Activated CD8-positive, alpha-beta memory T cell treated with anti-CD3 and anti-CD28 coated beads, Interleukin-2, amount 50 U/mL, for 24 hours (primary cell): ENCODE measurements around the gene ARHGAP5.

Experiments
- DNase-seq: peaks from one replicate; pipeline ENCODE4 v3.0.0-alpha.2; 2020; ENCODE audit errors: extremely low read depth

The ARHGAP5 gene, protein sequence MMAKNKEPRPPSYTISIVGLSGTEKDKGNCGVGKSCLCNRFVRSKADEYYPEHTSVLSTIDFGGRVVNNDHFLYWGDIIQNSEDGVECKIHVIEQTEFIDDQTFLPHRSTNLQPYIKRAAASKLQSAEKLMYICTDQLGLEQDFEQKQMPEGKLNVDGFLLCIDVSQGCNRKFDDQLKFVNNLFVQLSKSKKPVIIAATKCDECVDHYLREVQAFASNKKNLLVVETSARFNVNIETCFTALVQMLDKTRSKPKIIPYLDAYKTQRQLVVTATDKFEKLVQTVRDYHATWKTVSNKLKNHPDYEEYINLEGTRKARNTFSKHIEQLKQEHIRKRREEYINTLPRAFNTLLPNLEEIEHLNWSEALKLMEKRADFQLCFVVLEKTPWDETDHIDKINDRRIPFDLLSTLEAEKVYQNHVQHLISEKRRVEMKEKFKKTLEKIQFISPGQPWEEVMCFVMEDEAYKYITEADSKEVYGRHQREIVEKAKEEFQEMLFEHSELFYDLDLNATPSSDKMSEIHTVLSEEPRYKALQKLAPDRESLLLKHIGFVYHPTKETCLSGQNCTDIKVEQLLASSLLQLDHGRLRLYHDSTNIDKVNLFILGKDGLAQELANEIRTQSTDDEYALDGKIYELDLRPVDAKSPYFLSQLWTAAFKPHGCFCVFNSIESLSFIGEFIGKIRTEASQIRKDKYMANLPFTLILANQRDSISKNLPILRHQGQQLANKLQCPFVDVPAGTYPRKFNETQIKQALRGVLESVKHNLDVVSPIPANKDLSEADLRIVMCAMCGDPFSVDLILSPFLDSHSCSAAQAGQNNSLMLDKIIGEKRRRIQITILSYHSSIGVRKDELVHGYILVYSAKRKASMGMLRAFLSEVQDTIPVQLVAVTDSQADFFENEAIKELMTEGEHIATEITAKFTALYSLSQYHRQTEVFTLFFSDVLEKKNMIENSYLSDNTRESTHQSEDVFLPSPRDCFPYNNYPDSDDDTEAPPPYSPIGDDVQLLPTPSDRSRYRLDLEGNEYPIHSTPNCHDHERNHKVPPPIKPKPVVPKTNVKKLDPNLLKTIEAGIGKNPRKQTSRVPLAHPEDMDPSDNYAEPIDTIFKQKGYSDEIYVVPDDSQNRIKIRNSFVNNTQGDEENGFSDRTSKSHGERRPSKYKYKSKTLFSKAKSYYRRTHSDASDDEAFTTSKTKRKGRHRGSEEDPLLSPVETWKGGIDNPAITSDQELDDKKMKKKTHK (N-terminal part only)

GRCh38 chr14:32077081-32078022, at the start of gene ARHGAP5:
Gene ARHGAP5 (plus strand): TSS chr14:32077304. CDS start chr14:32090670, 13,366 bp downstream.
- DNase-seq, result peak; percentile 8

DNA sequence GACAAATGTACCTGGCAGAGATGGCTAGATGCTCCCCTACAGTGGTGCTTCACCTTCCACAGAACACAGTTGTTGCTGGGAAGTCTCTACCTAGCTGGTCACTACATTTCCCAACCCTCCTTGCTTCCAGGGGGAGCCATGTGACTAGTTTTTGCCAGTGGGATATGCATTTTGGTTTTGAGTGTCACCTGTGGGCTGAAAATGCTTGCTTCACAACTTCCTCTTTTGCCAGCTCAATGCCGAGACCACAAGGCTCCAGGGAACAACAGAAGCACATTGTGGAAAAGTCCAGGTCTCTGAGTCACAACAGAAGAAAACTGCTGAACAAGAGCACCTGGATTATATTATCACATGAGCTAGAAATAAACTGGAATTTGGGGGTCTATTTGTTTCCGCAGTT, 48.5 kb upstream of the ARHGAP5 start:
- DNase-seq, result no peak

- DNase-seq, result no peak
Observed at GRCh38 chr14:32033543-32033942, 43.6 kb upstream of the ARHGAP5 start.

GRCh38 chr14:32038876-32039275, 38.2 kb upstream of the ARHGAP5 start:
- no peak for DNase-seq

- no peak for DNase-seq
Observed at GRCh38 chr14:32039401-32040030, 37.6 kb upstream of the ARHGAP5 start.

GRCh38 chr14:32043624-32044023, 33.5 kb upstream of the ARHGAP5 start:
- DNase-seq, result no peak

- no peak for DNase-seq
Observed at GRCh38 chr14:32044454-32044853, 32.6 kb upstream of the ARHGAP5 start.

DNA sequence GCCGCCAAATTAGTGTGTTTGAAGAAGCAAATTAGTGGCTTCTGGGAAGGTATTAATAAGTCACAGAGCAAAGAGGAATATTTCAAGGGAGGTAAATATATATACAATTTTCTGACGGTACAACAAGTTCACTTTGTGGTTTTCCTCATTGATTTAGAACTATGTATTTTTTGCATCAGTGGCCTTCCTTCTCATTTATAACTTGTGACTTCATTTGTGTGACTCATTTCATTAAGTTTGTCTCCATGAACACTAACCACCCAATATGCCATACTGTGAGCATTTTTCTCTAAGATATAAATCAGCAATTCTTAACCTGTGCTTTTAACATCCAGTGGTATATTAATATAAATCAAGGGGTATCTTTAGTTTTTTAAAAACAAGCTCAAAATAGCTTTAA, 29.3 kb upstream of the ARHGAP5 start:
- DNase-seq, result no peak

DNA sequence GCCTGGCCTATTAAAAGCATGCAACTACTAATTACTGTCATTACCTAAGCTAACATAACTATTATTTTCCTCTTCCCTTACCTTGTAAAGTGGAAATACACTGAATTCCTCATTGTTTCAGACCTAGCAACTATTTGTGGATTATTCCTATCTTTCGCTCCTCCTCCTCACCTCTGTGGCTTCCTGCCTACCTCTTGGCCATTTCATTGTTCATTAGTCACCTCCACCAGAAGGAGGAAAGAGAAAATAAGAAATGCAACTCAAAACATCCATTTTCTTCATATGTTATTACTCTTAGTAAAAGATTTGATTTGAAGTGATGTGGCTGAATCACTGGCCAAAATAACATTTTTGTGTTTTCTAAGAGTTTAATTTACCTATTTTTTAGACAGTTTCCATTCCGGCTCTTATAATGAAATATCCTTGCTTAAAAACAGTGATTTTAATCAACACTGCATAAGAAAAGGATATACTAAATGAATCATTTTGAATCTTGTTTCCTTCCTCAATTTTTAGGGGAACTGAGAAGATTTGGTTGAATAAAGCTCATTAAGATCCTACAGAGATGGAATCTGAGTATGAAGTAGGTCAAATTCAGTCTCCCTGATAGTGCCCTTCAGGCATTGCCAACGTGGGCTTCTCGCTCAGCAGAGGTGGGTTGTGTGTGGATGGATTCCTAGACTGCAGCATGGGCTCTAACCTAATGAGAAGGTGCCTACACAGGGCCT, 27.6 kb upstream of the ARHGAP5 start:
- no peak for DNase-seq

- no peak for DNase-seq
Observed at GRCh38 chr14:32050878-32051277, 26.2 kb upstream of the ARHGAP5 start.

DNA sequence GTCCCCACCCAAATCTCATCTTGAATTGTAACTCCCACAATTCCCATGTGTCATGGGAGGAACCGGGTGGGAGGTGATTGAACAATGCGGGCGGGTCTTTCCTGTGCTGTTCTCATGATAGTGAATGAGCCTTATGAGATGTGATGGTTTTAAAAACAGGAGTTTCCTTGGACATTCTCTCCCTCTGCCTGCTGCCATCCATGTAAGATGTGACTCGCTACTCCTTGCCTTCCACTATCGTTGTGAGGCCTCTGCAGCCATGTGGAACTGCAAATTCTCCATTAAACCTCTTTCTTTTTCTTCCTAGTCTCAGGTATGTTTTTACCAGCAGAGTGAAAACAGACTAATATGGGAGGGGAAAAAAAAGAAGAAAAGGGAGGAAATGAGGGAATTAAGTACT, 22.6 kb upstream of the ARHGAP5 start:
- no peak for DNase-seq

DNA sequence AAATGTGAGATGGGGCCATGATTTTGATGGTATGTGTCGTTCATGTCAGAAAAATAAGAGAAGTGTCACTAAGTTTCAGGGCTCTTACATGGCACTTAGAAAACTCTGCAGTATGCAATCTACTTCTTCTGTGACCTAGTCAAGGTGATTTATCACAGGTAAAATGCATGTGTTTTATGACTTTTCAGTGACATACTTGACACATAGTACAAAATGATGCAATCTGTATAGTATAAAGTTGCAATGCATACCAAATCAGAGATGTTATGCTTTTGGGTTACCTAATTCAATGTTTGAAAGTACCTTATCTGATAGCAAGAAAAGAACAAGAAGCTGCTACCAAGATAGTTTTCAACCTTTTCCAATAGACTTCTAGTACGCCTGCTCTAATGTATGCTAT, 21.9 kb upstream of the ARHGAP5 start:
- no peak for DNase-seq

GRCh38 chr14:32059702-32060101, 17.4 kb upstream of the ARHGAP5 start:
- DNase-seq, result no peak

DNA sequence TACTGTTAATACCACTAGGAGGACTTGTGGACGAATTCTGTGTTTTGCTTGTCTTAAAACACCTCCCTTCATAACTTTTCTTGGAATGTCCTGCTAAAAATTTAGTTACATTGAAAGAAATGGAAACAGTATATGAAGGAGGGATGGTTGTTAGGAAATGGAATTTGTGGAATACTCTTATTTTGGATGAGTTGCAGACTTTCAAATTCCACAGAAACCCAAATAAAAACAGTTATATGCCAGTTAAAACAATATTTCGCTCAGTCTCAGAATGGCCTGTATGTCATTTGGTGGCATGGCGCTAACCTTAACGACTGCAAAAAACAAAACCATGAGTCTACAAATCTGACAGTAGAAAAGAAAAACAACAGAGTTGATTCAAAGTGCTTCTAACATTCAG, 12.2 kb upstream of the ARHGAP5 start:
- no peak for DNase-seq

DNA sequence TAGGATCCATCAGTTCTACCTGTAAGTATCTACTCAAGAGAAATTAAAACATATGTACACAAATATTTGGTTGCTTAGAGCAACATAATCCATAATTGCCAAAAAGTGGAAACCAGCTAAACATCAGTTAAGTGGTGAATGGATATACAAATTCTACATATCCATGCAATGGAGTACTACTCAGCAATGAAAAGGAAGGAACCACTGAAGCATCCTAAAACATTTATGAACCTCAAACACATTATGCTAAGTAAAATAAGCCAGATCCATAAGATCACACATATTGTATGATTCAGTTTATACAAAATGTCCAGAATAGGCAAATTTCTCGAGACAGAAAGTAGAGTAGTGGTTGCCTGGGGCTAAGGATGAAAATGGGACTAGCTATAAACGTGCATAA, 8.4 kb upstream of the ARHGAP5 start:
- no peak for DNase-seq

DNA sequence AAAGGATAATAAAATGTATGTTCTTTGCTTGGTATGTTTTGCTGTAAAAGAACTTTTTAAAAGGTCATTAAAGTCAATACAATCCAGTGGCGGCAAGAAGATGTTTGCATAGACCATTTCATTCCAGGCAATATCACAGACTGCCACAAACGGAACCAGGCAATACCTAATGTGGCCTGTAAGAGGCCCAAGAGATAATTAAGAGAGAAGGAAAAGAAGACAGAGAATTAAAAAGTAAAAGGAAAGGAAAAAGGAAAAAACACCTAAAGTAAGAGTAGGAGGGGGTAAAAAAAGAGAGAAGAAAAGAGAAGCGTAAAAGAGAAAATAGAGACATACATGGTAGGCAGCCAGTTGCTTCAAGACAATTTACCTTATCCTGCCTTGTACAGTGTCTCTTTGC, 6.8 kb upstream of the ARHGAP5 start:
- no peak for DNase-seq

DNA sequence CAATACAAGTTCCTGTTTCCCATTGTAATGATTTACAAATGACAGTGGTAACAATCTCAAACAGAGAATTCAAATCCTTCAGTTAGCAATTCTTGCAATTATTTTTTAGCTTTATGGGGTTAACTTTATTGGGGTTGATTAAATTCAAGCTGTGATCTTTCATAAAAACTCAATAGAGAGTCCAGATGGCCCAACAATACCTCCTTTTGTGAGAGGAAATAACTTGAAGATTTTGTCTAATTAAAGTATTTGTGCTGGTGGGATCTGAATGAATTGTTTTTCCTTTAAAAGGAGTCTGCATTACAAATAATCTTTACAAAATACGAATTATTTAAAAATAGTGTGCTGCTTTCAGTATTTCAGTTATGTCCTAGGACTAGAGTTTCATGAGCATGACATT, 4.4 kb upstream of the ARHGAP5 start:
- DNase-seq, result no peak

DNA sequence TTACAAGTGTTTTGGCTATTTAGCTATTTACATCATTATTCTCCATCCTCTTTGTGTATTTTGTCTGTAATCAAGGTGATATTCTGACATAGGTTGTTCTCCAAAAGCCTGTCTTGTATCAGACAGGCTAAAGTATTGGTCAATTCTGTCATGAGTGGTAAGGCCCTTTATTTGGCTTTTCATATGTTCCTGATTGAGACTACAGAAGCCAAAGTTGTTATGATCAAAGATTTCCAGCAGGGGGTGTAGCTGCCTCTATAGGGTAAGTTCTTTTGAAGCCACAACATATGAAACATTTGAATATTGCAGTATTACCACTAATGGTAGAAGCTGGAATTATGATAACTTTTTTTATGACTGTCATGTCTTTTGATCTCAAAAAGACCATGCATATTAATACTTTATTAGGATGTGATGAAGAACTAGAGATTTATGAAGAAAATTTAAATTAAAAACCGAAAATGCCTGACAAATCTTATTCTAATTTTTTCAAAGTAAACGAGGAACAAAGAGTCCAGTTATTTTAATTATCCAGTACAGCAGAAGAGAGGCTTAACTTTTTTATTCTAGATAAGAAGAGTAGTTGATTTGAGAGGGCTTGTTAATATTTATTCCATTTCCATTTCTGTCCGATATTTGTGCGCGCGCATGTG, 3.4 kb upstream of the ARHGAP5 start:
- DNase-seq, result peak; percentile 6

GRCh38 chr14:32074887-32075572, 2.1 kb upstream of the ARHGAP5 start:
- DNase-seq, result no peak
